Activated T-cell treated with anti-CD3 and anti-CD28 coated beads, Interleukin-2, amount 50 U/mL, for 4 hours (primary cell): ENCODE measurements around the gene ZNF611. TPM values are rescaled to one million over a fixed set of nuclear protein-coding genes. Genes with fewer than 3 reads are reported as not detected.

Experiments
- total RNA-seq, 3 donors: library from RNA; stranded (reverse); gene quantifications; one replicate each; pipeline ENCODE4 v1.2.1, GENCODE V29; 2021

ZNF611 gene
- total RNA-seq, 3 donors from 2014 or later, result 10.4 to 15.3 (median 13.4) TPM

Other genes starting within 250 kb of the ZNF611 start
- gene ZNF808, start 207.4 kb downstream of the ZNF611 start, total RNA-seq, result 10 to 100 TPM; 12.1 to 12.7 (median 12.6) TPM
- 10 to 100 TPM in 1 of 3 donors, 1 to 10 TPM in 2; 7.6 to 10.2 (median 8.3) TPM for gene ZNF701, start 164.8 kb downstream of the ZNF611 start, total RNA-seq
- gene ZNF83, start 96.7 kb downstream of the ZNF611 start, total RNA-seq, result 1 to 10 TPM; 7.9 to 9.0 (median 8.8) TPM
- gene ZNF600, start 51.7 kb upstream of the ZNF611 start, total RNA-seq, result 10 to 100 TPM in 1 of 3 donors, 1 to 10 TPM in 2; 2.4 to 11.1 (median 5.5) TPM
- 10 to 100 TPM in 1 of 3 donors, 1 to 10 TPM in 2; 8.4 to 13.5 (median 9.2) TPM for gene ZNF28, start 86.6 kb upstream of the ZNF611 start, total RNA-seq
- 10 to 100 TPM in 2 of 3 donors, 1 to 10 TPM in 1; 8.3 to 10.5 (median 10.5) TPM for gene ZNF468, start 122.6 kb upstream of the ZNF611 start, total RNA-seq
- gene ZNF320, start 162.6 kb upstream of the ZNF611 start, total RNA-seq, result 10 to 100 TPM in 1 of 3 donors, 1 to 10 TPM in 2; 3.0 to 10.9 (median 3.4) TPM
- 1 to 10 TPM in 1 of 3 donors, under 1 TPM in 2; 0.74 to 1.3 (median 0.98) TPM for gene ZNF888, start 188.4 kb upstream of the ZNF611 start, total RNA-seq
- 1 to 10 TPM; 4.0 to 4.7 (median 4.6) TPM for gene ZNF816, start 227.8 kb upstream of the ZNF611 start, total RNA-seq